ENCODE measurements around the gene SETD1B.
"Not testable (repeated sequence)": the region's sequence is repeated elsewhere in the genome, so short reads cannot be mapped to it uniquely, and the experiment has no call there.

SETD1B gene

DNA sequence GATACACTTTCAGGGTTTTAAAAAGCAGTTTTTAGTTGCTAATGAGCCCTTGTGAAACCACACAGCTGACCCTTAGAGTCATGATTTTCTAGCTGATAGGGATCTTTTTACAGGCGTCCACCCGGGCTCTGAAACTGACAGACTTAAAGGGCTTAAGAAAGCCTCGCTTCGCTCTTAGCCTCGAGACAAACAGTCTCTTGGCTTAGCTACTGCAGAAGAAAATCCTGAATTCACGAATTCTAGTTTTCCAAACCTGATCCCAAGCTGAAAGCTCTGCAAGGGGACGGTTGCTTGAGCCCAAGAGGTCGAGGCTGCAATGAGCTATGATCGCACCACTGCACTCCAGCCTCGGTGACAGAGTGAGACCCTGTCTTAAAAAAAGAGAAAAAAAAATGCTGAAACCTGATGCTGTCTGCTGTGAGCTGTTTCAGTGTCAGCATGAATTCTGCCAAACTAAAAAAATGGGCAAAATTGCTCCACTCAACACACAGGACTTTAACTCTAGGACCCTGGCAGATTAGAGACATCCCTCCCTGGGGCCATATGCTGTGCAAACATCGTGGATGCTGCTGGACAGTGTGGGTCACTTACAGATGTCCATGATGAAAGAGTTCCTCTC, 57.9 kb downstream of the SETD1B start:
- intact Hi-C loops (cut with DNase I) = no loop called here
- no peak for DNase-seq

GRCh38 chr12:121866331-121866730, 62.5 kb downstream of the SETD1B start:
- intact Hi-C loops (cut with DNase I) = no loop called here
- no peak for DNase-seq

DNA sequence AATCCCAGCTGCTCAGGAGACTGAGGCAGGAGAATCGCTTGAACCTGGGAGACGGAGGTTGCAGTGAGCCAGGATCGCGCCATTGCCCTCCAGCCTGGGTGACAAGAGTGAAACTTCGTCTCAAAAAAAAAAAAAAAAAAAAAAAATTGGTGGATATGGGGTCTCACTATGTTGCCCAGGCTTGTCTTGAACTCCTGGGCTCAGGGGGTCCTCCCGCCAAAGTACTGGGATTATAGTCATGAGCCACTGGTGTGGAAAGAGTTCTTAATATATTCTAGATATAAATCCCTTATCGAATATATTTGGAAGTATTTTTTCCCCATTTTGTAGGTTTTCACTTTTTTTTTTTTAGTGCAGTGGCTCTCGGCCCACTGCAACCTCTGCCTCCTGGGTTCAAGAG, 65.4 kb downstream of the SETD1B start:
- intact Hi-C loops (cut with DNase I); DNase-seq: not testable (repeated sequence)

- intact Hi-C loops (cut with DNase I) = no loop called here
- DNase-seq = no peak
Observed at GRCh38 chr12:121871467-121871866, 67.7 kb downstream of the SETD1B start.

DNA sequence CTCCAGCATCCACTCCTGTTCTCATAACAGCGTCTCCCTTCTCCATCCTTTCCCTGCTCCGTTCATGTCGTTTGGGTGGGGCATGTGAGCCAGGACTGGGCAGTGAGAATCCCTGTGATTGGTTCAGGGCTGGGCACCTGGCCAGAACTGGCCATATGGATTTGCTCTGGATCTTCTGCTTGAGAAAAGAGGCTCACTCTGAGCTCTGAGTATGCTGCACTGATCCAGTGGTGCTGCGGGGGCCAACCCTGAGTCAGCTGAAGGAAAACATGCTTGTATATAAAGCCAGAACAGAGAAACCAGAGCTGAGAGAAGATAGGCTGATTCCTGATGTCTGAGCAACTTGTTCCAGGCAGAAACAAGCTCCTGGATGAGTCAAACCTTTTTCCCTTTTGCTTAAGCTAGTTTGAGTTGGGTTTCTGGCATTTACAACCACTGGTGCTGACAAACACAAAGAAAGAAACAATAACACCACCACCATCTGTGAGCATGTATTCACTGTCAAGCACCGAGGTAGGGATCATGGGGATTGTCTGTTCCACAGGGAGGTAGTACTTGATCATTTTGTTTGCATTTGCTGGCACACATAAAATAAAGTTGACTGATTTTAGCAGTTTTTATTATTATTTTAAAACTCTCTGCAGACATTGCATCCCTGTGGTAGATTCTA, 68.9 kb downstream of the SETD1B start:
- intact Hi-C loops (cut with DNase I) = no loop called here
- peak in 13 of 42 donors; percentile 7 to 45 (median 22) for DNase-seq

DNA sequence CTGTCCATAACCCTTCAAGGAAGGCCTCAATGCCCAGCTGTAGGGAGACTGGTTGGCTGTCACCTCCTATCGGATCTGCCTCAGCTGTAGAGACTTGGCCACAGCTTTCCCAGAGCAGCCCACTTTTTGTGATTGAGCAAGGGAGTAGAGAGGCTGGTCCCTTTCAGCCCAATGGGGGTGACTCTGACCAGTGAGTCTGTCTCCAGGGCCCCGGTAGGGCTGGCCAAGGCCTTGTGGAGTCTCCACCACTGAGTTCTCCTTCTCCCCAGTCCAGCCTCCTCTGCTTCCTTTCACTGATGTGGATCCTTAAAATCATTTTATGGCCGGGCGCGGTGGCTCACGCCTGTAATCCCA, 69.4 kb downstream of the SETD1B start:
- intact Hi-C loops (cut with DNase I) = no loop called here
- no peak for DNase-seq

DNA sequence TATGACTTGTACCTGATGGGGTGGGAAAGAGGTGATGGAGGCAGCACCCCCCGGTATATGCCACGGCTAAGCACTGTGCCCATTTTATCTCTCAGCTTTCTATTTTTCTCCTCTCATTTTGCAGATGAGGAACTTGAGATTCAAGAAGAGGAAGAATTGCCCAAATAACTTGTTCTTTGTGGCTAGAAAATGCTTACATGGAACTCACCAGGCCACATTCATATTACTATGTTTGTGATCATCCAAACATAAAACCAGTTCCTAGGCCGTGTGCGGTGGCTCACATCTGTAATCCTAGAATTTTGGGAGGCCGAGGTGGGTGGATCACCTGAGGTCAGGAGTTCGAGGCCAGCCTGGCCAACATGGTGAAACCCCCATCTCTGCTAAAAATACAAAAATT, 70.3 kb downstream of the SETD1B start:
- DNase-seq = no peak
- intact Hi-C loops (cut with DNase I) = no loop called here

GRCh38 chr12:121875582-121875981, 71.8 kb downstream of the SETD1B start:
- intact Hi-C loops (cut with DNase I) = no loop called here
- DNase-seq = no peak

- DNase-seq; intact Hi-C loops (cut with DNase I): not testable (repeated sequence)
Observed at GRCh38 chr12:121876080-121876447, 72.3 kb downstream of the SETD1B start.

All from head of caudate nucleus (tissue), 42 donors.